AG10803 (cell line): Measurements from ENCODE around the gene TNIP2.

Experiments used
- DNase-seq: peaks from one replicate; pipeline ENCODE4 v3.0.0; 2010; ENCODE audit warnings: low read depth
- H3K4me3 ChIP-seq: 2 replicates; pipeline ENCODE4 v1.5.1; 2011; ENCODE audit warnings: mild to moderate bottlenecking, low read length, control low read depth
- TF ChIP-seq, protein P1 (sequence below): conservative IDR thresholded peaks from 2 replicates; pipeline ENCODE4 v1.5.1; 2011; ENCODE audit warnings: mild to moderate bottlenecking, low read length, control low read depth, inconsistent platforms

The TNIP2 gene

DNA sequence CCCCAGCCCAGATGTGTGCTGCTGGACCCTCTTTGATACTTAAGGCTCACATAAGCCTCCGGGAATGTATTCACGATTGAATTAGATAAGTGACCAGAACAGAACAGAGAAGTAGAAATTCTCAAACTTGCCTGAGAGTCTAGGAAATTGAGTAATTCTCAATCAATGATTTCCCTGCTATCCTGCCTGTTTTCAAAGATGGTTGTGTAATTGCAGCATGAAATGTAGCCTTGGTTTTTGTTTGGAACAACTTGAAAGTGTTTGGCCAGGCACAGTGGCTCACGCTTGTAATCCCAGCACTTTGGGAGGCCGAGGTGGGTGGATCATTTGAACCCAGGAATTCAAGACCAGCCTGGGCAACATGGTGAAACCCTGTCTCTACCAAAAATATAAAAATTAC, 41.2 kb downstream of the TNIP2 start:
- TF ChIP-seq, protein P1, sequence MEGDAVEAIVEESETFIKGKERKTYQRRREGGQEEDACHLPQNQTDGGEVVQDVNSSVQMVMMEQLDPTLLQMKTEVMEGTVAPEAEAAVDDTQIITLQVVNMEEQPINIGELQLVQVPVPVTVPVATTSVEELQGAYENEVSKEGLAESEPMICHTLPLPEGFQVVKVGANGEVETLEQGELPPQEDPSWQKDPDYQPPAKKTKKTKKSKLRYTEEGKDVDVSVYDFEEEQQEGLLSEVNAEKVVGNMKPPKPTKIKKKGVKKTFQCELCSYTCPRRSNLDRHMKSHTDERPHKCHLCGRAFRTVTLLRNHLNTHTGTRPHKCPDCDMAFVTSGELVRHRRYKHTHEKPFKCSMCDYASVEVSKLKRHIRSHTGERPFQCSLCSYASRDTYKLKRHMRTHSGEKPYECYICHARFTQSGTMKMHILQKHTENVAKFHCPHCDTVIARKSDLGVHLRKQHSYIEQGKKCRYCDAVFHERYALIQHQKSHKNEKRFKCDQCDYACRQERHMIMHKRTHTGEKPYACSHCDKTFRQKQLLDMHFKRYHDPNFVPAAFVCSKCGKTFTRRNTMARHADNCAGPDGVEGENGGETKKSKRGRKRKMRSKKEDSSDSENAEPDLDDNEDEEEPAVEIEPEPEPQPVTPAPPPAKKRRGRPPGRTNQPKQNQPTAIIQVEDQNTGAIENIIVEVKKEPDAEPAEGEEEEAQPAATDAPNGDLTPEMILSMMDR, result no peak
- peak; percentile 3 for DNase-seq
- H3K4me3 ChIP-seq, result no peak overlapping the region

DNA sequence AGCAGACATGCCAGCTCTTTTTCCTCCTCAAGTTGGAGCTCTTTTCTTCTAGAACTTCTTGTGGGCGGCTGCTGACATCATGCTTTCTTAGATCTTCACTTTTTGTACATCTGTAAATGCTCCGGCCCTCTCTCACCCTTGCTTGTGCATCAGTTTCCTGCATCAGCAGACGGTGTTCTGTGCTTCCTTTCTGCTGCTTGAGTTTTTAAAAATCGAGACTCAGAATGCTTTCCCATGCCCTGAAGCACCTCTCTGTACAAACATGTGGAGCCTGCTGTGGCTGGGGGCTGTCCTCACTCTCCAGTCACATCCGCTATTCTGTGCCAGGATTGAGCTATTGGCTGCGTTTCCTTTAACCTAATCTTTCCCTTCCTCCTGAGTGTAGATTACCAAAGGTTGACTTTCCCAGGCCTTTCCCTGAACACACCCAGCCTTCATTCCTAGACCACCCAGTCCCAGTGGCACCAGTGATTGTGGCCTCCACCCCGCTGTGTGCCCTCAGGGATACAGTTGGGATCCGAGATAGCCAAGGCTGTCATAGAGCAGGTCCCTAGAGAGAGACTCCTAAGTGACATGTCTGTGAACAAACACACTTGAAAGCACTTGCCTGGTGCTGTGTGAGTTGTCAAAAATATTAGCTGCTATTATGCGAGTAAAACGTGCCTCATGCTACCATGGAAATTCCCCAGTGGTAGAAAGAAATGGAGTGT, 41.9 kb downstream of the TNIP2 start:
- peak; percentile 17 for DNase-seq
- H3K4me3 ChIP-seq, result no peak overlapping the region
- TF ChIP-seq, protein P1, result no peak

DNA sequence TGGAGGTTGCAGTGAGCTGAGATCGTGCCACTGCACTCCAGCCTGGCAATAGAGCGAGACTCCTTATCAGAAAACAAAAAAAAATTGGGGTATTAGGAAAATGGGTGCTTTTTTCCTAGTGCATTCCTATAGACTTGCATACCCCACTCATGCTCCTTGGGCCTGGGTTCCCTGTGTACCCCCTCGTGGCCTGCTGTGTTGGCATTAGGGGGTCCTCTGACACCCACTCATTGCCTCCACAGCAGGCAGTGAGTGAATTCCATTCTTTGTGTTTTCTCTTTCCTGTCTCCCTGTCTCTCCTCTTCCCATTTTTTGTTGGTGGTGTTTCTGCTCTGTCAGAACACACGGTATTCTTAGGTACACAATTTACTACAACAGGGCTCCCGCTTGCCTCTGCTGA, 42.8 kb downstream of the TNIP2 start:
- no peak overlapping the region for H3K4me3 ChIP-seq
- TF ChIP-seq, protein P1, result no peak
- no peak for DNase-seq

DNA sequence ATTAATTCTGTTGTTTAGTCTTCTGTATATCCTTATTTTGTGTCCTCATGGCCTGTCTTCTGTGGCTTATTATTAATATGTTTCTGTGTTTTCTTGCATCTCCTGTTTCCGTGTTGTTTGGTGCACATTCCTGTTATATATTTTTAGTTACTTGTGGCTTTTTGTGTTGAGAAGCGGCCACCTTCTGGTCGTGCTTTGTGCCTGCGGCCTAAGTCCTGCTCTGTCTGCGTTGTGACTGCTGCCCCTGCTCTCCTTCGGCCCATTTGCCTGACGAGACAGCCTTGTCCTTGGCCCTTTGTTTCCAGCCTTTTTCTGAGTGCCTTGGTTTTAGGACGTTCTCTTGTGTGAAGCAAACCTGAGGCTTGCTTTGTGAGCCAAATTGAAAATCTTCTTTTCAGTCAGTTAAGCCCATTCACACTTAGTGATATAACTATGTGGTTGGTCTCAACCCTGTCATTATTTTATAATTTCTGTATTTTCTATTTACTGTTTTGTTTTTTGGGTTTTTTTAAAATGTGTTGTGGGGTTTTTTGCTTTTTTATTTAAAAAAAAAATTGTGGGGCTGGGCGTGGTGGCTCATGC, 43.8 kb downstream of the TNIP2 start:
- TF ChIP-seq, protein P1, result no peak
- H3K4me3 ChIP-seq, result no peak overlapping the region
- DNase-seq, result no peak

DNA sequence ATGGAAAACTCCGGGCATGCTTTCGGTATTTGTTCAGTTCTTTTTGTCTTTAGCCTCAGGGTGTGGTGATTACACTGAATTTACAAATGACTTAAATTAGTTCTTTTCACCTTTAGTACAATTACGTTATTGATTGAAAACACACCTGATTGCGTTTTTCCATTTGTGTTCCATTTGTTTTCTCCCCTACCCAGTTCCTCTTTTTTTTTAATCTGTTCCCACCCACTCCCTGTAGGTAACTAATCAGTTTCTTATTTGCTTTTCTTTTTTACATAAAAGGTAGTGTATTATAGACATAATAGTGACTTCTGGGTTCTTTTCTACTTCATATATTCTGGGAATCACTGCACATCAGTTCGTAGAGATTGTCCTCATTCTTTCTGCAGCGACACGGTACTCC, 53.4 kb downstream of the TNIP2 start:
- TF ChIP-seq, protein P1, result no peak
- no peak for DNase-seq

DNA sequence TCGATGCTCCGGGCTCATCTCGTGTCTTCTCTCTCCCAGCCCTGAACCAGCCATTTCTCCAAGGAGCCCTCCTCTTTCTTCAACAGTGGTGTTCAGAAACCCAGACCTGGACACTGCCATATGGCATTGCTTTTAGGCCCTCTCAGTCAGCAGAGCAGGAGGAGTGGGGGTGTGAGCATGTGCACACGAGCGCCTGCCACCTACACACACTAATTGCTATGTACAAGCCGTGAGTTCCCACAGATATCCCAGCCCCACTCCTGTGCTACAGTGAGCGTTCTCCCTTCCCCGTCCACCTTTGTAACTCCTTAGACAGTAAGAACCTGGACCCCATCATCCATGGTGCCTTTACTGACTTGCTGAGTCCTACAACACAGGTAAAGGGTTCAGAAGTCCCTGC, 53.8 kb downstream of the TNIP2 start:
- DNase-seq, result no peak
- TF ChIP-seq, protein P1, result no peak
- no peak overlapping the region for H3K4me3 ChIP-seq

More for the DNA sequence above, 53.4 kb downstream of the TNIP2 start:
- no peak overlapping the region for H3K4me3 ChIP-seq

DNA sequence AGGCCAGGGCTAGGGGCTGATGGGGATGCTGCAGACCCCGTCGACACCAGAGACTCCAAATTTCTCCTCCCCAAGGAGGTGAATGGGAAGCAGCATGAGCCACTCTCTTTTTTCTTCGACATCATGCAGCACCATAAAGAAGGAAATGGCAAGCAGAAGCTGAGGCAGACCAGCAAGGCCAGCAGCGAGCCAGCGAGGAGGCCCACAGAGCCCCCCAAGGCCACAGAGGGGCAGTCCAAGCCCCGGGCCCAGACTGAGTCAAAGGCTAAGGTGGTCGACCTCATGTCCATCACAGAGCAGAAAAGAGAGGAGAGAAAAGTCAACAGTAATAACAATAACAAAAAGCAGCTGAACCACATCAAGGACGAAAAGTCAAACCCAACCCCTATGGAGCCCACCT, 56.1 kb downstream of the TNIP2 start:
- DNase-seq, result no peak
- H3K4me3 ChIP-seq, result no peak overlapping the region
- TF ChIP-seq, protein P1, result no peak
